SK-N-MC (cell line): Measurements from ENCODE around the gene PMAIP1.

ENCODE experiments used
- EZH2 ChIP-seq: fragments of 200-600 bp; sonication (generic); IDR thresholded peaks from one replicate; pipeline ENCODE4 v1.6.1; 2017; ENCODE audit warnings: antibody characterized with exemption
- POLR2AphosphoS5 ChIP-seq: IDR thresholded peaks from 2 replicates; pipeline ENCODE4 v1.6.1; 2012; ENCODE audit warnings: mild to moderate bottlenecking, low read depth, low read length, borderline replicate concordance

GRCh38 chr18:59893971-59894370 is 5.8 kb upstream of the PMAIP1 start:
- TF ChIP-seq EZH2 (no peak), POLR2AphosphoS5 (no peak)
